NCI-H1436 (cell line): Measurements from ENCODE around the gene ZNF710.

Source experiments
- DNase-seq: peaks from one replicate; lab custom pipeline; 2025; lab: John Stamatoyannopoulos, UW

The ZNF710 gene

GRCh38 chr15:90018216-90018831, 17.2 kb downstream of the ZNF710 start:
- DNase-seq: no peak

GRCh38 chr15:90019611-90020010, 18.5 kb downstream of the ZNF710 start:
- DNase-seq: no peak

- DNase-seq: no peak
These were observed 19.1 kb downstream of the ZNF710 start for GRCh38 chr15:90020021-90020735.

- no peak for DNase-seq
These were observed 19.9 kb downstream of the ZNF710 start for GRCh38 chr15:90020936-90021507.

- no peak for DNase-seq
These were observed 21.2 kb downstream of the ZNF710 start for GRCh38 chr15:90022345-90022744.

GRCh38 chr15:90022905-90023700, 22.0 kb downstream of the ZNF710 start:
- DNase-seq: no peak

GRCh38 chr15:90024406-90024805, 23.3 kb downstream of the ZNF710 start:
- no peak for DNase-seq

- DNase-seq: no peak
These were observed 24.4 kb downstream of the ZNF710 start for GRCh38 chr15:90025489-90026033.

- no peak for DNase-seq
These were observed 27.3 kb downstream of the ZNF710 start for GRCh38 chr15:90028376-90028944.

GRCh38 chr15:90029024-90029423, 27.9 kb downstream of the ZNF710 start:
- DNase-seq: no peak

GRCh38 chr15:90030376-90030775, 29.3 kb downstream of the ZNF710 start:
- no peak for DNase-seq

GRCh38 chr15:90031231-90031791, 30.2 kb downstream of the ZNF710 start:
- peak; percentile 25 for DNase-seq

GRCh38 chr15:90033006-90033405, 31.9 kb downstream of the ZNF710 start:
- DNase-seq: no peak

- no peak for DNase-seq
These were observed 32.3 kb downstream of the ZNF710 start for GRCh38 chr15:90033448-90033847.

- DNase-seq: no peak
These were observed 34.1 kb downstream of the ZNF710 start for GRCh38 chr15:90035095-90035839.

GRCh38 chr15:90035840-90036230, 34.7 kb downstream of the ZNF710 start:
- DNase-seq: no peak

- DNase-seq: no peak
These were observed 35.2 kb downstream of the ZNF710 start for GRCh38 chr15:90036343-90036742.

GRCh38 chr15:90036806-90037510, 35.8 kb downstream of the ZNF710 start:
- no peak for DNase-seq

- no peak for DNase-seq
These were observed 36.4 kb downstream of the ZNF710 start for GRCh38 chr15:90037511-90037860.

- DNase-seq: no peak
These were observed 37.0 kb downstream of the ZNF710 start for GRCh38 chr15:90037961-90038631.
